Small intestine (tissue), 7 donors: ENCODE measurements around the gene POLR2C. TPM values are rescaled to one million over a fixed set of nuclear protein-coding genes. Genes with fewer than 3 reads are reported as not detected.
A peak's percentile ranks its signal among the peaks of the same experiment; 100 is the strongest.

Experiments
- DNase-seq, 2 donors: peaks; one replicate each; pipeline versions ENCODE4 v3.0.0 to v3.0.0-alpha.2; 2013
- FAIRE-seq: peaks from 2 replicates; lab custom pipeline; 2012; peaks lifted over from hg19 to GRCh38; lab: Jason Lieb, UNC
- H3K27ac ChIP-seq, 3 donors: one replicate each; pipeline ENCODE4 v1.5.1; 2013; ENCODE audit warnings: low read length in 2 of 3, mild to moderate bottlenecking in 2 of 3, control low read depth in 1 of 3, inconsistent platforms in 1 of 3, low read depth in 1 of 3, moderate library complexity in 1 of 3
- H3K27me3 ChIP-seq, 3 donors: one replicate each; pipeline ENCODE4 v1.6.1; 2013; ENCODE audit warnings: low read length in 3 of 3, inconsistent platforms in 1 of 3; ENCODE audit not compliant: control insufficient read depth in 3 of 3, insufficient read depth in 3 of 3
- H3K36me3 ChIP-seq, 3 donors: one replicate each; pipeline ENCODE4 v1.6.1; 2013; ENCODE audit warnings: low read length in 3 of 3, inconsistent platforms in 1 of 3, low read depth in 1 of 3, mild to moderate bottlenecking in 1 of 3, moderate library complexity in 1 of 3; ENCODE audit not compliant: control insufficient read depth in 3 of 3, insufficient read depth in 2 of 3
- H3K4me1 ChIP-seq, 3 donors: one replicate each; pipeline ENCODE4 v1.6.1; 2013; ENCODE audit warnings: low read length in 2 of 3, inconsistent platforms in 1 of 3, low read depth in 1 of 3, mild to moderate bottlenecking in 1 of 3, moderate library complexity in 1 of 3; ENCODE audit not compliant: control insufficient read depth in 3 of 3, insufficient read depth in 2 of 3
- H3K4me3 ChIP-seq, 3 donors: one replicate each; pipeline ENCODE4 v1.5.1; 2013; ENCODE audit warnings: low read length in 3 of 3, control low read depth in 1 of 3, inconsistent platforms in 1 of 3, low read depth in 1 of 3, mild to moderate bottlenecking in 1 of 3, moderate library complexity in 1 of 3
- H3K9me3 ChIP-seq, 2 donors: one replicate each; pipeline ENCODE4 v1.6.1; 2013; ENCODE audit warnings: low read depth in 1 of 2, low read length in 1 of 2; ENCODE audit not compliant: control insufficient read depth in 2 of 2, insufficient read depth in 1 of 2
- WGBS, 3 donors: extraction: QIAGEN DNeasy Blood & Tissue Kit; methylation state at CpG; one replicate each; pipeline ENCODE4 v1.1.7; 2013; 5-methylcytosine and 5-hydroxymethylcytosine counted together
- polyA plus RNA-seq, 4 donors: library from polyadenylated mRNA; stranded (reverse) in 3 of 4; unstranded in 1 of 4; fragments of 200-250 nt in 3 of 4; fragments of 120-200 nt in 1 of 4; gene quantifications; one replicate each; pipeline versions ENCODE4 v1.2.1 to v1.2.3, GENCODE V29; 2013
- donor health status: healthy with polysubstance abuse.
- donor health status: control.
- donor health status: control.
- donor health status: Bipolar disorder and iron deficiency.
- donor health status: healthy.

Gene POLR2C
- polyA plus RNA-seq, 4 donors = 51.7 to 86.8 (median 61.4) TPM

DNA sequence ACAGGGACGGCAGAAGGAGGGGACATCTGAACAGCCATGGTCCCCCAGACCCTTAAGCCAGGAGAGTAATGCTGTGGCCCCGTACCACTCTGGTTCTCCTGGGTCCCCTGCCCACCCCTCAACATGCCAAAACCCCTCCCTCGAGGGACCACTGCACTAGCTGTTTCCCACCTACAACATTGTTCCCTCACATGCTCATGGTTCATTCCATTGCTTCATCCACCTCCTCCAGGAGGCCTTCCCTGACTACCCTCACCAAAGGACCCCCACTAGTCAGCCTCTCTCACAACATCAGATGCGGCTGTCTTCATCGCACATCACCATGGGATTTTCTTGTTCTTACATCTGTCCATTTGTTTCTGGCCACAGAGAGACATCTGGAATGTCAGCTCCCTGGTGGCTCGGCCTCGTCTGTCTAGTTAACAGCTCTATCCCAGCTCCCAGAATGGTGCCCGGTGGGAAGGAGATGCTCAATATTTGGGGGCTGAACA lies 22.1 kb downstream of the POLR2C start:
- DNase-seq (no peak), FAIRE-seq (no peak)
- H3K9me3 ChIP-seq = peaks cover 0 to 5% of the 10 kb centered on the region in 2 donors
- peak overlapping the region in 2 of 3 donors; percentile 82 to 86 for H3K27ac ChIP-seq
- H3K27me3 ChIP-seq = no peaks in the 10 kb centered on the region
- H3K36me3 ChIP-seq = peaks cover 0 to 25% (median 0%) of the 10 kb centered on the region in 3 donors
- H3K4me3 ChIP-seq = peak overlapping the region in 2 of 3 donors; percentile 83 to 91
- WGBS, 3 donors = 86 to 90% (median 89%) methylated on average over 8 of the region's 8 CpGs
- peaks cover 0 to 48% (median 7%) of the 10 kb centered on the region in 3 donors for H3K4me1 ChIP-seq

DNA sequence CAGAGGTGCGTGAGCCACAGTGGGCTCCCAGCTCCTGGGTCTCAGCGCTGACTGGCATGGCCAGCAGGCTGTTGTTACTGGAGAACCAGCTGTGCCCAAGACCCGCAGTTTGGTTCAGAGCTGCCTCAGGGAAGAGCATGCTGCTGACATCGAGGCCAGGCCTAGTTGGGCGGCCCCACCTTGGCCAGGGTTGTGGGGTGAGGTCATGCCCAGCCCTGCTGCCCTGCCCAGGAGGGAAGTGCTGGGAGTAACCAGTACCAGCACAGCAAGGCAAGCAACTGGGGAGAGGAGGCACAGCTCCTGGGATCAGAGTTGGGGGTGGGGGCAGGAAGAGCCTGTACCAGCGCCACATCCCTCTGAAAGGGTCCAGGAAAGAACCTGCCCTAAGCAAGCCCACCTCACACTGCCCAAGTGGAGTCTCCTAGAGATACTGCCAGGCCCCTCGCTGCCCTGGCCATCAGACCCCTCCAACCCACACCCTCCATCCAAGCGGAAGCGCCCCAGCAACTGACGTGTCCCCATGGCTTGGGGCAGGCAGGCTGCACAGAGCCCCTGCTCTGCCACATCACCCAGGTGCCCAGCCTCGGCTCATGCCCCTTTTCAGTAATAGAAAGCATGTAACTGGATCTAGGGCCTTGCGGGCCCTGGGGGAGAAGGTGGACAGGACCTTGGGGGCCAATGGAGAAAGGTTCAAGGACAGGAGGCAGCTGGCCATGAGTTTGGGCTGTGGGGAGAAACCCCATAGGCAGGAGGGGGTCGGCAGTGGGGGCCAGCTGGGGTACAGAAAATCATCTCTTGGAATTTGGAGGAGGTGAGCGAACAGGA lies 22.8 kb downstream of the POLR2C start:
- 45 to 66% (median 55%) methylated on average over 14 of the region's 14 CpGs for WGBS, 3 donors
- H3K27me3 ChIP-seq = no peaks in the 10 kb centered on the region
- H3K4me3 ChIP-seq = peak overlapping the region; percentile 71 to 91 (median 83)
- DNase-seq = peak; percentile 34 to 79
- peaks cover 0 to 25% (median 0%) of the 10 kb centered on the region in 3 donors for H3K36me3 ChIP-seq
- peak overlapping the region; percentile 73 to 86 (median 82) for H3K27ac ChIP-seq
- peaks cover 0 to 43% (median 7%) of the 10 kb centered on the region in 3 donors for H3K4me1 ChIP-seq
- peaks cover 0 to 8% of the 10 kb centered on the region in 2 donors for H3K9me3 ChIP-seq
- FAIRE-seq = no peak

DNA sequence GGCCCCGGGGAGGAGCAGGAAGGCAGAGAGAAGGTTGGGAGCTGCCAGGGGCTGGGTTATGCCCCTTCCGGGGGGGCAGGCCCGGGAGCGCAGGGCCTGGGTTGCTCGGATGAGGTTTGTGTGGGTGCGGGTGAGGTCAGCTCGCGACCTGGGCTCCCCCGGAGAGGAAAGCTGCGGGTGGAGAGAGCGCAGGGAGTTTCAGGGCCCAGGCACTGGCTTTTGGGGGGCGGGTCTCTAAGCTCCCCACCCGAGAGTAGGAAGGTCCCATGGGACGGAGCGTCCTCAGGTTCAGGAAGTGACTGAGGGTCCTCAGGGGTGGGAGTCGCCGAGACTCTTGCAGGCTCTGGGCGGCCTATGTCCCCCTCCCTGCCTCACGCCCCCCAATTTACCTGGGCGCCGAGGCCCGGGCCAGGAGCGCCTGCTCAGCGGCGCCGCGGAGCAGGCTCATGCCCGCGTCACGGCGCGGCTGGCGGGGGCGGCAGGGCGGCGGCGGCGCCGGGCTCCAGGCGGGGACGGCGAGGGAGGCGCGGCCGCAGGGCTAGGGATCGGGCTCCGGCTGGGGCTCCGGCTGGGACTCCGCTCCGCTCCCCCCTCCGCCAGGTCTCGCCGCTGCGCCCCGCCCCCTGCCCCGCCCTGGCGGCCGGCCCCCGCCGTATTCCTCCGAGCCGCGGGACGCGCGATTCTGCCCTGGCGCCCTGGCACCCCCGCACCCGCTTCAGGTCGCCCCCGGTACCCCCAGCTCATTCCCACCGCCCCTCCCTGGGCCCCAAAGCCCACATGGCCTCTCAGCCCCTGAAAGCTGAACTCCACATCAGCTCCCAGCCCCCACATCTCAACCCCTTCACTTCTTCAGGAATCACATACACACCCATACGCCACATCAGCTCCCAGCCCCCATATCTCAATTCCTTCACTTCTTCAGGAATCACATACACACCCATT lies 23.7 kb downstream of the POLR2C start, which contains the start of gene DOK4:
DOK4 (minus strand) TSS at position 578 of the 942 bp plus-strand sequence. CDS start 6,986 bp downstream, outside the sequence.
- FAIRE-seq (no peak), DNase-seq (peak; percentile 76 to 91)
- H3K36me3 ChIP-seq = peaks cover 0 to 19% (median 0%) of the 10 kb centered on the region in 3 donors
- WGBS, 3 donors = 1 to 2% (median 2%) methylated on average over 27 to 73 of the region's 73 CpGs
- no peaks in the 10 kb centered on the region for H3K27me3 ChIP-seq
- H3K9me3 ChIP-seq = peaks cover 0 to 8% of the 10 kb centered on the region in 2 donors
- H3K4me1 ChIP-seq = peaks cover 0 to 34% (median 7%) of the 10 kb centered on the region in 3 donors
- peak within 1 kb of the TSS; percentile 71 to 91 (median 83) for H3K4me3 ChIP-seq
- peak within 1 kb of the TSS; percentile 73 to 86 (median 82) for H3K27ac ChIP-seq

DNA sequence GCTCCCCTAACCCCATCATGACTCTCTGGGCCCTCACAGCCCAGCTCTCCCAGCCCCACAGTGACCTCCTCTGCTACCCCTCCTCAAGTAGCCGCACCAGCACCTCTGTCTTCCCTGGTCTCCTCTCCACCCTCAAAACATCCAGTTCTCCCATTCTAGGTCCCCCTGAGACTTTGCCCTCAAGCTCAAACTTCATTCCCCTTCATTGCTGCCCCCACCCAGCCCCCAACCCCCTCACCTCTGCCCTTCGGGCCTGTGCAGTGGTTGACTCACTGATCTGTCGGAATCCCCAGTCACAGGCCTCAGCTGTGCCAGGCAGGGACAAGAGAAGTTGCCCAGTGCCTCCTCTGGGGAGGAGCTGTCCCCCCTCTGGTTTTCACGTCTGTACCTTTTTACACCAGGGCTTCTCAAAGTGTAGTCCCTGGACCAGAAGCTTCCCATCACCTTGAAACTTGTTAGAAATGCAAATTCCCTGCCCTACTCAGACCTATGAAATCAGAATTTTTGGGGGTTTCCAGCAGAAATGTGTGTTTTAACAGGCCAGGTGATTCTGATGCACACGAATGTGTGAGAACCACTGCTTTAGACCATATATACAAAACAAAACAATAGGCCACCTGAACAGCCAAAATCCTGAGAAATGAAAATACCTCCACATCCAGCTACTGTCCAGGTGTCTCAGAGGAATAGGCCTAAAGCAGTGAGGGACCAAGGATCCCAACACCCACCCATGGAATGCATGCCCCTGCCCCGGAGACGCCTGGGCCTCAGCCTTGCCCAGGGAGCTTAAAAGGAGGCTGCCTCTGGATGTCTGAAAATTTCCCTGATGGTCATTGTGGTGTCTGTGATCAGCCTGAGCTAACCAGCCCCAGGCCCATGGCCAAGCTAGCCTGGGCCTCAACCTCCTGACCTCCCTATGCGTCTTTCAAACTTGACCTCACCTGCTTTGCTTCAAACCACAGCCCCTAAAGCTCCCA lies 24.7 kb downstream of the POLR2C start:
- Histone ChIP-seq H3K27ac (peak overlapping the region in 1 of 3 donors; percentile 56), H3K9me3 (peaks cover 0 to 8% of the 10 kb centered on the region in 2 donors), H3K4me1 (peaks cover 0 to 28% (median 7%) of the 10 kb centered on the region in 3 donors), H3K27me3 (no peaks in the 10 kb centered on the region), H3K36me3 (peaks cover 0 to 15% (median 0%) of the 10 kb centered on the region in 3 donors), H3K4me3 (peak overlapping the region in 1 of 3 donors; percentile 37)
- DNase-seq = no peak
- FAIRE-seq = no peak
- WGBS, 3 donors = 84 to 93% (median 88%) methylated on average over 8 of the region's 8 CpGs

DNA sequence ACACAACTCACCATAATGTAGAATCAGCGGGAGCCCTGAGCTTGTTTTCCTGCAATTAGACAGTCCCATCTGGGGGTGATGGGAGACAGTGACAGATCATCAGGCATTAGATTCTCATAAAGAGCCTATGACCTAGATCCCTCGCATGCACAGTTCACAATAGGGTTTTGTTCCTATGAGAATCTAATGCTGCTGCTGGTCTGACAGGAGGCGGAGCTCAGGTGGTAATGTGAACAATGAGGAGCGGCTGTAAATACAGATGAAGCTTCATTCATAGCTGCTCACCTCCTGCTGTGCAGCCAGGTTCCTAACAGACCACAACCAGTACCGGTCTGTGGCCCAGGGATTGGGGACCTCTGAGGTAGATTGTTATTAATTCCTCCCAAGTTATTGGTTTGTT lies 26.8 kb downstream of the POLR2C start:
- Histone ChIP-seq H3K9me3 (peaks cover 0 to 8% of the 10 kb centered on the region in 2 donors), H3K36me3 (peaks cover 0 to 2% (median 0%) of the 10 kb centered on the region in 3 donors), H3K27ac (no peak overlapping the region), H3K4me3 (no peak overlapping the region), H3K4me1 (peaks cover 0 to 9% (median 5%) of the 10 kb centered on the region in 3 donors), H3K27me3 (no peaks in the 10 kb centered on the region)
- 88 to 92% (median 91%) methylated on average over 5 of the region's 5 CpGs for WGBS, 3 donors
- DNase-seq (no peak), FAIRE-seq (no peak)

DNA sequence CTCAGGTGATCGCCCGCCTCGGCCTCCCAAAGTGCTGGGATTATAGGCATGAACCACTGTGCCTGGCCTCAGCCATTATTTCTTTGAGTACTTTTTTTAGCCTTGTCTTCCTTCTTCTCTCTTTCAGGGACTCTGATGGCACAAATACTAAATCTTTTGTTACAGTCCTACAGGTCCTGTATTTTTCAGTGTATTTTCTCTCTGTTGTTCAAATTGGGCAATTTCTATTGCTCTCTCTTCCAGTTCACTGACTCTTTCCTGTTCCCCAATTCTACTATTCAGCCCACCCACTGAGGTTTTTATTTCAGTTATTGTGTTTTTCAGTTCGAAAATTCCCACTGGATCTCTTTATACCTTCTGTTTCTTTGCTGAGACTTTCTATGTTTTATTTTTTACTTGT lies 31.3 kb downstream of the POLR2C start:
- no peak overlapping the region for H3K4me3 ChIP-seq
- DNase-seq (no peak), FAIRE-seq (no peak)
- H3K9me3 ChIP-seq = peaks cover 0 to 8% of the 10 kb centered on the region in 2 donors
- no peaks in the 10 kb centered on the region for H3K4me1 ChIP-seq
- no peaks in the 10 kb centered on the region for H3K36me3 ChIP-seq
- WGBS, 3 donors = 92 to 93% (median 93%) methylated on average over 4 of the region's 4 CpGs
- no peaks in the 10 kb centered on the region for H3K27me3 ChIP-seq
- H3K27ac ChIP-seq = no peak overlapping the region

DNA sequence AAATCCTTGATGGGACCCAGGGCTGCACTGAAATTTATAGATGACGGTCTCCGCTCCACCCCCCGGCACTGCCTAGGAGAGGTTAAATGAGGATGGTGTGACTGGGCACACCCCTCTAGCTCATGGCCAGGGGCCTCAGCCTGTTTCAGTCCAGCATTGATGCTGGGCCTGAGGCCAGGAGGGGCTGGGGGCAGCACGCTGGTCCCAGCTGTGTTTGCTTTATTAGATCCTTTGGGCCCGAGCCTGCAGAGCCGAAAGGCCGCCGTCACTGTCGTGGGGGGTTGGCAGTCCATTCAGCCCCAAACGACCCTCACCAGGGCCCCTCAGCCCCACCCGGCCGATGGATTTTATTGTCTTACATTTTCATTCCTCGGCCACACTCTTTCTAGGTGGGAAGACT lies 34.6 kb downstream of the POLR2C start:
- DNase-seq (no peak), FAIRE-seq (no peak)
- 71 to 86% (median 80%) methylated on average over 13 of the region's 13 CpGs for WGBS, 3 donors

More for the DNA sequence above, 34.6 kb downstream of the POLR2C start:
- Histone ChIP-seq H3K4me1 (peaks cover 0 to 6% (median 0%) of the 10 kb centered on the region in 3 donors), H3K9me3 (no peaks in the 10 kb centered on the region), H3K36me3 (no peaks in the 10 kb centered on the region), H3K27me3 (no peaks in the 10 kb centered on the region), H3K27ac (no peak overlapping the region), H3K4me3 (no peak overlapping the region)
